SK-N-SH treated with all-trans-retinoic acid at 6 μM for 48 hours (cell line): ENCODE data around the gene YPEL4.

ENCODE experiments used
- ARNTL ChIP-seq: fragments of 450-650 bp; formaldehyde crosslinking; IDR thresholded peaks from 2 replicates; pipeline ENCODE4 v1.5.0; 2020; ENCODE audit warnings: low read depth, mild to moderate bottlenecking, moderate library complexity, borderline replicate concordance
- ESRRG ChIP-seq: fragments of 250-450 bp; sonication (Bioruptor Pico); IDR thresholded peaks from 2 replicates; pipeline ENCODE4 v1.6.1; 2021; ENCODE audit warnings: mild to moderate bottlenecking
- RARB ChIP-seq: fragments of 250-450 bp; sonication (Bioruptor Pico); IDR thresholded peaks from 2 replicates; pipeline ENCODE4 v1.8.0; 2021; ENCODE audit warnings: mild to moderate bottlenecking, moderate library complexity
- TOX ChIP-seq: fragments of 250-450 bp; sonication (Bioruptor Pico); IDR thresholded peaks from 2 replicates; pipeline ENCODE4 v1.8.0; 2021; ENCODE audit warnings: mild to moderate bottlenecking, moderate library complexity, borderline replicate concordance
- TF ChIP-seq, protein P1 (sequence below): fragments of 250-450 bp; sonication (Bioruptor Pico); IDR thresholded peaks from 2 replicates; pipeline ENCODE4 v1.5.1; 2020; ENCODE audit warnings: low read depth, mild to moderate bottlenecking, moderate library complexity

DNA sequence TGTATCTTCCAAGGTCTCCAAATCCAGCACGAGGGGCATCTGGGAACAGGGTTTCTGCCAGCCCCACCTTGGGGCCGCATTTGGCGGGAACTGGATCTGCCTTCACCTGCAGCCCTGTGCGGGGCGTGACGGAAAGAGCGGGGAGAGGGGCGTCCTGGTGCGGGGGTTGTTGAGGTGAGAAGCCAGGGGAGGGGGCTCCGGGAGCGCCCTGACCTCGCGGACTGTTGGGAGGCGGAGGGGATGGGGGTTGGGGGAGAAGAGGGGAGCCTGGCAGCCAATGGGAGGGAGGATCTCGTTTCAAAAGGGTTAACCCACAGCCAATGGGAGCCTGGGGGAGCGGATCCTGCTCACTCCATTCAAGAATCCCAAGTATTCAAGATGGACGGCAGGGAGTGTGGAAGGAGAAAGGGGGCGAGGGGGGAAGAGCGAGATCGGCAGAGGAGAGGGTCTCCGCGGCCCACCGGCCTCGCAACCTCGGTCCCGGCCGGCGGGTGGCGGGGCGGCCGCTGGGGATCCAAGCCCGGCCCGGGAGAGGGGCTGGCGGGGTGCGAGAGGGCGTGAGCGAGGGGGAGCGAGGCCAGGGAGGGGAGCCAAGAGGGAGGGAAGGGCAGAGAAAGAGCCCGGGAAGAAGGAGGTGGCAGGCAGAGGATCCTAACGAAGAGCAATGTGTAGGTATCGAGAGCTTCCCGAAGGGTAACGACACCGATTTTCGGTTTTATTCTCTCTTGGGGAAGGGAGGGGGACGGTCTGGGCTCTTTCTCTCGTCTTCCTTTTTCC is 11.5 kb downstream of the YPEL4 start:
- no peak for TF ChIP-seq ARNTL (CRISPR knock-in tag)
- no peak for TF ChIP-seq RARB
- no peak for TF ChIP-seq TOX (CRISPR knock-in tag)
- TF ChIP-seq ESRRG (CRISPR knock-in tag), result no peak
- TF ChIP-seq, protein P1, sequence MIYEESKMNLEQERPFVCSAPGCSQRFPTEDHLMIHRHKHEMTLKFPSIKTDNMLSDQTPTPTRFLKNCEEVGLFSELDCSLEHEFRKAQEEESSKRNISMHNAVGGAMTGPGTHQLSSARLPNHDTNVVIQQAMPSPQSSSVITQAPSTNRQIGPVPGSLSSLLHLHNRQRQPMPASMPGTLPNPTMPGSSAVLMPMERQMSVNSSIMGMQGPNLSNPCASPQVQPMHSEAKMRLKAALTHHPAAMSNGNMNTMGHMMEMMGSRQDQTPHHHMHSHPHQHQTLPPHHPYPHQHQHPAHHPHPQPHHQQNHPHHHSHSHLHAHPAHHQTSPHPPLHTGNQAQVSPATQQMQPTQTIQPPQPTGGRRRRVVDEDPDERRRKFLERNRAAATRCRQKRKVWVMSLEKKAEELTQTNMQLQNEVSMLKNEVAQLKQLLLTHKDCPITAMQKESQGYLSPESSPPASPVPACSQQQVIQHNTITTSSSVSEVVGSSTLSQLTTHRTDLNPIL (CRISPR knock-in tag), result no peak
